ENCODE data around the gene TFB2M.

The TFB2M gene

DNA sequence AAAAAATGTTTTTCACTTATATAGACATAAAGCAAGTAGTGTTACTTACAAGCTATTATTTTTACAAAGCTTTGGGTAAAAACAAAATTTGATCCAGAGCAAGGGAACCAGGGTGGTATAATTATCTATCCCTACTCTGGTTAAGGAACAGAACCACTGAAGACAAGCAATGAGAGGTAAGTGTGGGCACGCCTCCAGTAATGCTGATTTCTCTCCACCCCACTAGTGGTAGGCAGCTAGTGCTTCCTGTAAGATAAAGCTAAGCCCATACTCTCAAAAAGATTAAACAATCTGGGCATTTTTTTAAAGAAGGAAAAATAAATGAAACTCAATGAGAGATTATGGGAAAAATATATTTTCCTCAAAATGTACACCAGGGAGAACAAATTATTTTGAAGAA, 22.1 kb downstream of the TFB2M start:
- TF ChIP-seq, protein P1, sequence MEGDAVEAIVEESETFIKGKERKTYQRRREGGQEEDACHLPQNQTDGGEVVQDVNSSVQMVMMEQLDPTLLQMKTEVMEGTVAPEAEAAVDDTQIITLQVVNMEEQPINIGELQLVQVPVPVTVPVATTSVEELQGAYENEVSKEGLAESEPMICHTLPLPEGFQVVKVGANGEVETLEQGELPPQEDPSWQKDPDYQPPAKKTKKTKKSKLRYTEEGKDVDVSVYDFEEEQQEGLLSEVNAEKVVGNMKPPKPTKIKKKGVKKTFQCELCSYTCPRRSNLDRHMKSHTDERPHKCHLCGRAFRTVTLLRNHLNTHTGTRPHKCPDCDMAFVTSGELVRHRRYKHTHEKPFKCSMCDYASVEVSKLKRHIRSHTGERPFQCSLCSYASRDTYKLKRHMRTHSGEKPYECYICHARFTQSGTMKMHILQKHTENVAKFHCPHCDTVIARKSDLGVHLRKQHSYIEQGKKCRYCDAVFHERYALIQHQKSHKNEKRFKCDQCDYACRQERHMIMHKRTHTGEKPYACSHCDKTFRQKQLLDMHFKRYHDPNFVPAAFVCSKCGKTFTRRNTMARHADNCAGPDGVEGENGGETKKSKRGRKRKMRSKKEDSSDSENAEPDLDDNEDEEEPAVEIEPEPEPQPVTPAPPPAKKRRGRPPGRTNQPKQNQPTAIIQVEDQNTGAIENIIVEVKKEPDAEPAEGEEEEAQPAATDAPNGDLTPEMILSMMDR (IDR thresholded peaks at IDR 0.05; ENCODE audit: extremely low read depth, missing control alignments), result no peak
- DNase-seq (ENCODE audit: low spot score), result no peak

DNA sequence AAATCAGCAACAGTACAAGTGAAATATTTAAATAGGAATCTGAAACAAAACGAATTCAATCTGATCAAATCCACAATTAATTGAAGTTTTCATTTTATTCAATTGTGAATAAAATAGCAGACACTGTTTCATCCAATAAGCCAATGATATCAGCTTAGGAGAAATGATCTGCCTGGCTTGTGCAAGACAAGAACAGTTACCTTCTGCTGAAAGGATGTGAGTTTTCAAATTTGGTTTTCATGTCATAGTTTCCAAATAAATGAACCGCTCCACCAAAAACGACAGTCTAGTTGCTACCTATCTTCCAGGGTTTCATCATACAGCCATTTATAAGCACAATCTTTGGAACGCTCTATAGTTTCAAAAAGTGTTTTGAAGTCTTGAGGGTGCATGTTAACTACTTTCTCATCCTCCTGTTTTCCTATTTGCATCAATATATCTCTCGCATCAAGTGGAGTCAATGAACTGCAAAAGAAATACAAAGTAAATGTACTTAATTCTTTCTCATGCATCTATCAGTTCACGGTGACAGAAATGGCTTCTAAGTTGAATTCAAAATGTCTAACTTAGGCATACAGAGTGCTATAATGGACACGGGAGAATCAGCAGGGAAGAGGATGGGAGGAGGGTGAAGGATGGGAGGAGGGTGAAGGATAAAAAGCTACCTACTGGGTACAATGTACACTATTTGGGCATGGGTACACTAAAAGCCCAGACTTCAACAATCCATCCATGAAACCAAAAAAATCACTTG, 25.1 kb downstream of the TFB2M start:
- DNase-seq (ENCODE audit: low spot score), result no peak
- TF ChIP-seq, protein P1 (IDR thresholded peaks at IDR 0.05; ENCODE audit: extremely low read depth, missing control alignments), result no peak

DNA sequence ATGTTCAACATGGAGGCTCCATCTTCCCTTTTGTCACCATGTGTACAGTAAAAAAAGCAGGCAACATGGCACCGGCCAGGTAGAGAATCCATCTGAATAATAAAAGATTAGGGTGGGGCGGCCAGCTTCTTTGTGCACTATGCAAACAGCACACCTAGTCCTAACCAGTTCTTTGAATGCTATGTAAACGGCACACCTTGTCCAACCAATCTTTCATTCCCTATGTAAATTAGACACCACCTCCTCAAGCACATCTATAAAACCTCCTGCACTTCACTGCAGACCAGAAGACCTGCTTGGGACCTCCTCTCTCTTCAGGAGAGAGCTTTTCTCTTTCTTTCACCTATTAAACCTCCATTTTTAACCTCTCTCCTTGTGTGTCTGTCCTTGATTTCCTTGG, 28.2 kb downstream of the TFB2M start:
- TF ChIP-seq, protein P1 (IDR thresholded peaks at IDR 0.05; ENCODE audit: extremely low read depth, missing control alignments), result no peak

DNA sequence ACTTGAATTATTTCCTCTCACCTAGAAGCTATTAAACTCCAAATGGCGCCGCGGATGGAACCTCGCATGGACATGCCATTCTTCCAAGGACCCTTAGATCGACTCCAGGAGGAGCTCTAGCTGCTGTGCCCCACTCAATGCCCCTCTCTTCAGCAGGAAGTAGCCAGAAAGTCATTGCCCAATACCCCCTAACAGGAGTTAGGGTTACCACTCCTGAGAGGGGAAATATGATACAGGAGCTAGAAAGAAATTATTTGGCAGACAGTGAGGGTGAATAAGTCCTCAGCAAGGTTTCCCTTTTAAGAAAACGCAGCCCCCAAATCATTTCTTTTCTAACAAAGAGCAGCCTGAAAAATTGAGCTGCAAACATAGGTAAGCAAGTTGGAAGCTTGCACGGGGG, 28.6 kb downstream of the TFB2M start:
- TF ChIP-seq, protein P1 (IDR thresholded peaks at IDR 0.05; ENCODE audit: extremely low read depth, missing control alignments), result no peak

More for the DNA sequence above, 28.2 kb downstream of the TFB2M start:
- no peak for DNase-seq (ENCODE audit: low spot score)

DNA sequence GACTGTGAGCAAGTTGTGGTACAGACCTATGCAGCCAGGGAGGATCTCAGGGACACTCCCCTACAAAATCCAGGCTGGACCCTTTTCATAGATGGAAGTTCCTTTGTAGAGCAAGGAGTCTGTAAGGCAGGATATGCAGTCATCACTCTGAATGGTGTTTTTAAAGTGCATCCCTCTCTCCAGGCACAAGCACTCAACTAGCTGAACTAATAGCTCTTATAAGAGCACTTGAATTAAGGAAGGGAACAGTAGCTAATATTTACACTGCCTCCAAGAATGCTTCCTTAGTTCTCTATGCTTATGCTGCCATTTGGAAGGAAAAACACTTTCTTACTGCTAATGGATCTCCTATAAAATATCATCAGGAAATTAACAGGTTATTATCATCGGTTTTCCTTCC, 31.9 kb downstream of the TFB2M start:
- TF ChIP-seq, protein P1 (IDR thresholded peaks at IDR 0.05; ENCODE audit: extremely low read depth, missing control alignments), result no peak
- no peak for DNase-seq (ENCODE audit: low spot score)

More for the DNA sequence above, 28.6 kb downstream of the TFB2M start:
- DNase-seq (ENCODE audit: low spot score), result no peak

DNA sequence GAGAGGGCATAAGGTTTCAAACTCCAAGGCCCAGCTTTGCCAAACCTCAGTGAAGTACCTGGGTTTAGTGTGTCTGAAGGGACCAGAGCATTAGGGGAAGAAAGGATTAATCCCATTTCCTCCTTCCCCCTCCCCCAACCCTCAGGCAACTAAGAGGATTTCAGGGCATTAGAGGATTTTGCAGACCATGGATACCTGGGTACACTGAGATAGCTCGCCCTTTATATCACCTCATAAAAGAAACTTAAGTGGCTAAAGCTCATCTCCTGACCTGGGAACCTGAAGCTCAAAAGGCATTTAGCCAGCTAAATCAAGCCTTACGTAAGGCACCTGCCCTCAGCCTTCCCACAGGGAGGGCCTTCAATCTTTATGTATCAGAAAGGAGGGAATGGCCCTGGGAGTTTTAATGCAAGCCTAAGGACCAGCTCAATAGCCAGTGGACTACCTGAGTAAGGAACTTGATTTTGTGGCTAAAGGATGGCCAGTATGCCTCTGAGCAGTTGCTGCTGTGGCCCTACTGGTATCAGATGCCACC, 32.6 kb downstream of the TFB2M start:
- no peak for DNase-seq (ENCODE audit: low spot score)
- TF ChIP-seq, protein P1 (IDR thresholded peaks at IDR 0.05; ENCODE audit: extremely low read depth, missing control alignments), result no peak

DNA sequence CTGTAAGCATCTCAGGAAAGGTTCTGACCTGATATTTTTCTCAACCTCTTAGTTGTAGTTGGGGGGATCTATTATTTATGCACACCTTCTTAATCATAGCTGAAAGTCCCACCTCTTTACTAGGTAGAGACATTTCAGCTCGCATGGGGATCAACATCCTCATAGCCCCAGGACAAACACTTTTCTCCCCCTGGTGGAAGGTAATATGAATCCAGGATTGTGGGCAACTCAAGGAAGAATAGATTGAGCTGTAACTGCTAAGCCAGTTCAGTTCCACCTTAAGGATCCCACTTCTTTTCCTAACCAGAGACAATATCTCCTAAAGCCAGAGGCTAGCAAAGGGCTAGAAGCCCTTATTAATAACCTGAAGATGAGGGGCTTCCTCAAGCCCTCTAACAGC, 33.5 kb downstream of the TFB2M start:
- DNase-seq (ENCODE audit: low spot score), result no peak
- TF ChIP-seq, protein P1 (IDR thresholded peaks at IDR 0.05; ENCODE audit: extremely low read depth, missing control alignments), result no peak
